Esophagus muscularis mucosa (tissue), 3 donors: Measurements from ENCODE around the gene EIF1.

Experiments
- CTCF ChIP-seq, 3 experiments: fragments of 200-600 bp in 2 of 3; fragments of 450-650 bp in 1 of 3; sonication (generic) in 2 of 3; IDR thresholded peaks; one replicate each; pipeline ENCODE4 v1.5.1; 2017 to 2019; ENCODE audit warnings: antibody characterized with exemption in 3 of 3, mild to moderate bottlenecking in 2 of 3, moderate library complexity in 1 of 3
- POLR2AphosphoS5 ChIP-seq, 2 donors: sonication (generic); formaldehyde crosslinking; IDR thresholded peaks; one replicate each; pipeline ENCODE4 v1.6.1; 2017; ENCODE audit warnings: antibody characterized with exemption in 2 of 2

DNA sequence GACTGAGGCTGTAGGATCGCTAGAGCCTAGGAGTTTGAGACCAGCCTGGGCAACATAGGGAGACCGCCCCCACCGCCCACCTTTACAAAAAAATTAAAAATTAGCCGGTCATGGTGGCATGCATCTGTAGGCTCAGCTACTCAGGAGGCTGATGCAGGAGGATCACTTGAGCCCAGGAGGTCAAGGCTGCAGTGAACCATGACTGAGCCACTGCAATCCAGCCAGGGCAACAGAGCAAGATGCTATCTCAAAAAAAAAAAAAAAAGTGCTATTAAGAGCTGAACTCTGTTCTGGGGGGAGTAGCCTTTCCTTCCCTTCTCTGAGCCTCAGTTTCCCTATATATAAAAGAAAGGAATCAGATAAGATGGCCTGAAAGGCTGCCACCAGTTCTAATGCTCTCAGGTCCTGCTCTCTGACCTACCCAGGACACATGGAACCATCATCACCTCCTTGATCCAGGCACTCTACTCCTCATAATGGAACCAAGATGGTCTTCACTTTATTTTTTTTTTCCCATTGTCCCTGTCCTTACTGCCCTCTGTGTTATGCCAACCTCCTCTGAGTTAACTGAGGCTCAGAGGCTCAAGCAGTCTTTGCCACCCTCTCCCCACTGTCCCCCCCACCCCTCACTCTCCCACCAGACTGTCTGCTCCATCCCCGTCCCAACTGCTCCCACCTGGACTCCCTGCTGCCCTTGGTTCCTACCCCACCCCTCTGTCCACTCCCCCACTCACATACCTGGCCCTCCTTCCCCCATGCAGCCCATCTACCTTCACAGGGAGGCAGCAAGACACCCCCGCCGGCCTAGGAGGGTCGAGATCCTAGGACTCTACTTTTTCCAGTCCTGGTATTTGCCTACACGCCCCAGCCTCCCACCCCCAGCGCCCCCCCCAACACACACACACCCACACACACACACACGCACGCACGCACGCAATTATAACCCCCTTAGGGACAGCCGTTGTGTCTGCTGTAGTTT is 23.8 kb upstream of the EIF1 start:
- TF ChIP-seq CTCF (IDR thresholded peaks at IDR 0.05), result no peak
- no peak for TF ChIP-seq POLR2AphosphoS5 (IDR thresholded peaks at IDR 0.05)
